Hematopoietic multipotent progenitor cell treated with erythropoietin and hydrocortisone succinate and interleukin-3 and kit ligand, for 8 days (in vitro differentiated cells): ENCODE results near the gene MPL.

Source experiments
- DNase-seq: peaks from one replicate; pipeline ENCODE4 v3.0.0-alpha.2; 2015

MPL gene

GRCh38 chr1:43337588-43337987, at the start of gene MPL:
Gene MPL, plus strand, starts transcription at chr1:43337818. Its CDS starts 31 bp downstream, at chr1:43337849.
- DNase-seq, result no peak

GRCh38 chr1:43288058-43288784, 49.4 kb upstream of the MPL start:
- no peak for DNase-seq

- no peak for DNase-seq
These were observed 48.6 kb upstream of the MPL start for GRCh38 chr1:43288785-43289706.

DNA sequence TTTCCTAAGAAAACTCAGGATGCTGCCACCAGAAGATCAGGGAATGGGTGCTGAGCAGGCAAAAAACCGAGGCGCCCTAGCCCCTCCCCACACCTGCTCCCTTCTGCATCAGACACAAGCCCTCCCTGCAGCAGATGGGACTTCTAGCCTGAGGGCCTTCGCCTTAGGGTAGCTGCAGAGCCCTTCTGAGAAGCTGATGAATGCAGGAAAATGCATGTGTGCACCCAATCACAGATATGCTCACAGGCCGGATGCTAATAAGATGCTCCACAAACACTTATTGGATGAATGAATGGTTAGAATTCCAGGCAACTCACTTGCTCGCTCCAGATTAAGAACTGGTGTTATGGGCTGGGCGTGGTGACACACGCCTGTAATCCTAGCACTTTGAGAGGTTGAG, 45.4 kb upstream of the MPL start:
- DNase-seq, result no peak

GRCh38 chr1:43292679-43293078, 44.9 kb upstream of the MPL start:
- DNase-seq, result no peak

- DNase-seq, result peak; percentile 19
These were observed 44.4 kb upstream of the MPL start for GRCh38 chr1:43293176-43293575.

DNA sequence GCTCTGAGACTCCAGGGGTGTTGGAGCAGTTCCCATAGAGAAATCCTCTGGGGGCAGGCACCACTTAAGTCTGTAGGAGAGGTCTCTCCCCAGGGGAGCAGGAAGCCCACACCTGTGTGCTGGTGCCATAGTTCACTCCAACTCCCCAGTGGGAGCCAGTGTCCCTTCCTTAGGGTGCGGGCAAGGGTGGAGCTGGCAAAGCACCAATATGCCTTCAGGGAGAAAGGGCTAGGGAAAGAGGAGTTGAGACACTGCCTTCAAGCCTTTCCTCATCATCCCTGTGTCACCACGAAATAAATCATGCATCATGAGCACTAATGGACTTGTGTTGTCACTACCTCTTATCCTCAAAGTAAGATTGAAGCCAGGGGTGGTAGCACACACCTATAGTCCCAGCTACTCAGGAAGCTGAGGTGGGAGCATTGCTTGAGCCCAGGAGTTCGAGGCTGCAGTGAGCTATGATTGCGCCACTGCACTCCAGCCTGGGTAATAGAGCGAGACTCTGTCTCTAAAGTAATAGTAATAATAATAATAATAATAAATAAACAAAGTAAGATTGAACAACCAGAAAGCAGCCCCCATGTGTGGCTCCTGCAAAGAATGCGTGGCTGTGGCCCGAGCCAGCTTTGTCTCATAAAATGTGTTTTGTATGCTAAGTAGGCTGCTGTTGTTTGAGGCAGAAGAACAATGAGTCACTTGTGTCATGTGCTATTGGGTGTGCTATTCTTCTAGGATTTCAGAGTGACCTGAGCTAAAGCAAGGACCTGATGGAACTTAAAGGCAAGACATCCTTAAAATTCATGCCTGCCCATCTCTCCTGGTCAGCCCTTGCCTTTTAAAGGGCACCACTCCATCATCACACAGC, 43.5 kb upstream of the MPL start:
- no peak for DNase-seq

DNA sequence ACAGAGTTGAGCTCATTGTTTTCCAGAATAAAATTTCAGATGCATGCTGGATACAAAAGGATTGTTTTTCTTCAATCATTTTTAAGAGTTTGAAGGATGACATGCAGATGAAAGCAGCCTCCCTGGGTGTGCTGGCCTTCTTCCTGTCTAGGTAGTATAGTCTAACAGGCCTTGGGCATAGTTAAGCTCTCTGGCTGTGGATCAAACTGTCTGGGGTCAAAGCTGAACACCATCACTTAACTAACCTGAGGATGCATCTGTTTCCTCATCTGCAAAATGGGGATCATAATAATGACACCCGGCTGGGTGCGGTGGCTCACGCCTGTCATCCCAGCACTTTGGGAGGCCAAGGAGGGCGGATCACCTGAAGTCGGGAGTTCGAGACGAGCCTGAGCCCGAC, 42.9 kb upstream of the MPL start:
- no peak for DNase-seq

- DNase-seq, result no peak
These were observed 41.4 kb upstream of the MPL start for GRCh38 chr1:43296207-43296606.

DNA sequence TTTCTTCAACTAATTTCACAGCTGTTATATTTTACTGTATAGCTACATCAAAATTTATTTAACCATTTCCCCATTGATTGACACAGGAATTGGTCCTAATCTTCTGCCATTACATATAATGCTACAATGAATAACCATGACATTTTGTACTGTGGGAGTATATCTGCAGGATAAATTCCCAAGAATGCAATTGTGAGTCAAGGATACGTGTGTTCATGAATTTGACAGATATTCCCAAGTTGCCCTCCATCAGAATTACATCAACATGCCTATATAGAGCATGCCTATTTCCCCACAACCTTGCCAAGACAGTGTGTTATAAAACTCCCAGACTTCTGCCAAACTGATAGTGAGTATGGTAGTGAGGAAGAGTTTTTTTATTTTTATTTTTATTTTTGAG, 39.6 kb upstream of the MPL start:
- DNase-seq, result no peak

GRCh38 chr1:43299101-43299500, 38.5 kb upstream of the MPL start:
- DNase-seq, result no peak

DNA sequence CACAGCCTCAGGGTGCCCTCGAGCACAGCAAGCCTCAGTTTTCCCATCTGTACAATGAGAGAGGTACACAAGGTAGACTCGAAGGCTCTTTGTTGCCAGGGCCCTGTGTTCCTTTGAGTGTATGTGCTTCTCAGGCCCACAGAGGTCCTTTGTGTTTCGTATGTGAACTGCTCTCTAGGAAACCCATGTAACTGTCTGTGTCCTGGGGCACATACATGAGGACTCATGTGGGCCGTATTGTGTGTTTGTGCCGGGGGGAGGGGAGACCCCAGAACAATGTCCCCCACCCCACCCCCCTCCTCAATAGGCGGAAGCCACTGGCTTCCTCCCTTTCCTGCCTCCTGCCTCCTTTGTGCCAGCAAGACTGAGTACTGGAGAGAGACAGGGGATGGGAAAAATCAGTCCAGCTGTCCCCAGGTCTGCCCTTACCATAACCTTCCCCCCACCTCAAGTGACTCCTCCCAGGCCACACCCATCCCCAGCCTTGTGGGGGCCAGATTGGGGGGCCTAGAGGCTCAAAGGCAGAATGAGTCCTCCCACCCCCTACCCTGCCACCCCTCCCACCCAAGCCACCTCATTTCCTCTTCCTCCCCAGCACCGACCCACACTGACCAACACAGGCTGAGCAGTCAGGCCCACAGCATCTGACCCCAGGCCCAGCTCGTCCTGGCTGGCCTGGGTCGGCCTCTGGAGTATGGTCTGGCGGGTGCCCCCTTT, 37.1 kb upstream of the MPL start, which contains the start of gene TIE1:
Gene TIE1, plus strand, starts transcription at position 605 of the 717 bp plus-strand sequence. Its CDS starts 90 bp downstream, at position 695.
- DNase-seq, result no peak

DNA sequence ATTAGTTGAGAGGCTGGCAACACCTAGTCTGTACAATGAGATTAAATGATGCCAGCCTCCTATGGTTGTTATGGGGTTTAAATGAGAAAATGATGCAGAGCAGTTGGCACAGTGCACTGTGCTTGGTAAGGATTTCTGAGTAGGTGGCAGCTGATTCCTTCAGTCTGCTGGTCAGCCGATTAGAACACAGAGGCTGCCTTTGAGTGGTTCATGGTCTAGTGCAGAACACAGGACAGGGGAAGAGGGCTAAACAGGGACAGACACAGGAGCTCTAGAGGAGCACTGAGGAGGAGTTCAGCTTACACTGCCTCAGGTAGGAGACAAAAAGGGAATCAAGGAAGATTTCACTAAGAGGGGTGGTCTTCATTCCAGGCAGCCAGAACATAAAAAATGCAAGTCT, 35.4 kb upstream of the MPL start:
- no peak for DNase-seq

DNA sequence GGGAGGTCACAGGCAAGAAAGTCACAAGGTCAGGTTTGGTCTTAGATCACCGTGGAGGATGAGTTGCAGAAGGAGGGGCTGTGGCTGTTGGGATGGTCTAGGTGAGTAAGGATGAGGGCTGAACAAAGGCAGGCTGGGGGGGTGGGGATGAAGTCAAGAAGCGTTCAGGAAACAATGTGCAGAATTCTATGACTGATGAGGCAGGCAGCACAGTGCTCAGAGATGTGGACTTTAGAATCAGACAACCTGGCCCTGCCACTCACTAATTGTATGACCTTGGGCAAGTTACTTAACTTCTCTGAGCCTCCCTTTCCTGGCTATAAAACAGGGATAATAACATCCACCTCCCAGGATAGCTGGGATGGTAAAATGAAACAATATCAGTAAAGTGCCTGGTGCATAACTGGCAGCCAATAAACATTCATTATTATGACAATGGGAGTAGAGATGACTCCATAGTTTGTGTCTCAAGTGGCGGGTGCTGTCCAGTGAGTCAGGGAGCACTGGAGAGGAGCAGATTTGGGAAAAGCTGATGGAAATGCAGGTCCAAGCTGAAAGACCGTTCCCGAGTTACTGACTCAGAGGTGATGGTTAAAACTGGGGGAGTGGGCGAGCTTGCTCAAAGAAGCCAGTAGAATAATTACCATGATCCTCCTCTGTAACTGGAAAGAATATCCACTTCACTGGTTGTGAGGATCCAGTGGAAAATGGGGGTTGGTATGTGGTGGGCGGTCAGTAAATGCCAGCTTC, 34.7 kb upstream of the MPL start:
- DNase-seq, result no peak

- no peak for DNase-seq
These were observed 33.9 kb upstream of the MPL start for GRCh38 chr1:43303471-43304313.

DNA sequence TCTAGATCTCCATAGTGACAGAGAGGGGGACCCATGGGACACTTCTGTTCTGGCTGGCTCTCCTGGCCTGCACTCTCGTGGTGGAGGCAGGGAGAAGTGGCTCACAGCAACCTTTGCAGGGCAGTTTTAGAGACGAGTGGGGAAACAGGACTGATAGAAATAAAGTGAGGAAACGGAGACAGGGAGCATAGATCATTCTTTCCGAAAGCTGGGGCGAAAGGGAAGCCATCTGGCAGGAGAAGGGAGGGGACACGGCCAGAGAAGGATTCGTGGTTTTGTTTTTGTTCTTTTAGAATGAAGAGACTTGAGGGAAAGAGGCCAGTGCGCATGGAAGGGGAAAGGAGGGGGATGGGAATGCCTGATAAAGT, 33.3 kb upstream of the MPL start:
- DNase-seq, result no peak

DNA sequence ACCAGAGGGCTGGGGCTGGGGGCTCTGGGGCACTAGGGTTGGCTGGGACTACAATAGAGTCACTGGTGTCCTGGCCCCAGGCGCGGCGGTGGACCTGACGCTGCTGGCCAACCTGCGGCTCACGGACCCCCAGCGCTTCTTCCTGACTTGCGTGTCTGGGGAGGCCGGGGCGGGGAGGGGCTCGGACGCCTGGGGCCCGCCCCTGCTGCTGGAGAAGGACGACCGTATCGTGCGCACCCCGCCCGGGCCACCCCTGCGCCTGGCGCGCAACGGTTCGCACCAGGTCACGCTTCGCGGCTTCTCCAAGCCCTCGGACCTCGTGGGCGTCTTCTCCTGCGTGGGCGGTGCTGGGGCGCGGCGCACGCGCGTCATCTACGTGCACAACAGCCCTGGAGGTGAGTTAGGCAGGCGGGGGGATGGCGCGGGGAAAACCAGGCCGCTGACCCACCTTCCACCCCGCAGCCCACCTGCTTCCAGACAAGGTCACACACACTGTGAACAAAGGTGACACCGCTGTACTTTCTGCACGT, 32.8 kb upstream of the MPL start:
- DNase-seq, result no peak

DNA sequence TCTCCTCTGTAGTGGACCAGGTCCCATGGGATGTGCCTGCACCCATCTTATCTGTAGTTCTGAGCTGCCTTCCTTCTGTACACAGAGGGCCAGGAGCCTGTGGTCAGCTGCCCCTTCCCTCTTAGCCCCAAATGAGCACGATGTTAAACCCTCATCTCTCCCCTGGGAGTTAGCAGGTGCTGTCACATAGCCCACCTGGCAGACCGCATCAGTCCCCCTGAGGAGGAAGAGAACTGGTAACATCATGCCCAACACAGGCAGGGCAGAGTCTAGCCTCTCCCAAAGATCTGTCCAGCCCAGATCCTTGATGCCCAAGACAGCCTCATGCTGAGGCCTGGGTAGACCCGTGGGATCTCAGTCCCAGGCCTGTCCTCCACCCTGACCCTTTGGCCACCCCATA, 32.2 kb upstream of the MPL start:
- DNase-seq, result no peak

- no peak for DNase-seq
These were observed 31.5 kb upstream of the MPL start for GRCh38 chr1:43305926-43306687.
